ENCODE measurements around the gene NOVA2.

NOVA2 gene

GRCh38 chr19:45883881-45884681, 89.6 kb downstream of the NOVA2 start:
- ATAC-seq (no peak), DNase-seq (no peak)
- H3K4me1 Mint-ChIP-seq, result peaks cover 42% of the 10 kb centered on the region
- no peaks in the 10 kb centered on the region for H3K27me3 Mint-ChIP-seq
- H3K27ac Mint-ChIP-seq, result no peak overlapping the region
- H3K9me3 Mint-ChIP-seq, result no peaks in the 10 kb centered on the region
- peak overlapping the region; percentile 46 to 69 for H3K4me3 Mint-ChIP-seq

All from stimulated activated naive CD8-positive, alpha-beta T cell treated with anti-CD3 and anti-CD28 coated beads, Interleukin-15, amount 100 ng/mL, for 72 hours (primary cell).